Mucosa of stomach (tissue), 1 donor: ENCODE results near the gene ALX3.
A peak's percentile ranks its signal among the peaks of the same experiment; 100 is the strongest.
"Not testable (repeated sequence)": the region's sequence is repeated elsewhere in the genome, so short reads cannot be mapped to it uniquely, and the experiment has no call there.

Experiments
- H3K27me3 ChIP-seq: one replicate; pipeline ENCODE4 v1.7.0; 2013; ENCODE audit warnings: mild to moderate bottlenecking, low read length; ENCODE audit not compliant: control insufficient read depth, insufficient read depth
- H3K36me3 ChIP-seq: one replicate; pipeline ENCODE4 v1.7.0; 2013; ENCODE audit warnings: low read length; ENCODE audit not compliant: control insufficient read depth, insufficient read depth
- H3K4me1 ChIP-seq: one replicate; pipeline ENCODE4 v1.7.0; 2013; ENCODE audit warnings: mild to moderate bottlenecking, low read length; ENCODE audit not compliant: control insufficient read depth, insufficient read depth
- H3K4me3 ChIP-seq: one replicate; pipeline ENCODE4 v1.7.0; 2013; ENCODE audit warnings: low read length
- H3K9ac ChIP-seq: one replicate; pipeline ENCODE4 v1.7.0; 2013; ENCODE audit warnings: mild to moderate bottlenecking, low read length, moderate library complexity
- H3K9me3 ChIP-seq: one replicate; pipeline ENCODE4 v1.7.0; 2013; ENCODE audit warnings: mild to moderate bottlenecking, low read length, moderate library complexity; ENCODE audit not compliant: control insufficient read depth
- donor health status: Pancreatic carcinoma.

The ALX3 gene

GRCh38 chr1:110086961-110087360 is 16.5 kb upstream of the ALX3 start:
- Histone ChIP-seq H3K9ac (no peak overlapping the region), H3K4me3 (no peak overlapping the region), H3K9me3 (no peaks in the 10 kb centered on the region), H3K36me3 (no peaks in the 10 kb centered on the region), H3K4me1 (peaks cover 10% of the 10 kb centered on the region), H3K27me3 (peaks cover 41% of the 10 kb centered on the region)

- no peak overlapping the region for H3K9ac ChIP-seq
- peaks cover 10% of the 10 kb centered on the region for H3K4me1 ChIP-seq
- H3K4me3 ChIP-seq: no peak overlapping the region
- H3K9me3 ChIP-seq: no peaks in the 10 kb centered on the region
- H3K36me3 ChIP-seq: no peaks in the 10 kb centered on the region
- H3K27me3 ChIP-seq: peaks cover 41% of the 10 kb centered on the region
Observed at GRCh38 chr1:110085671-110086070, 15.2 kb upstream of the ALX3 start.

DNA sequence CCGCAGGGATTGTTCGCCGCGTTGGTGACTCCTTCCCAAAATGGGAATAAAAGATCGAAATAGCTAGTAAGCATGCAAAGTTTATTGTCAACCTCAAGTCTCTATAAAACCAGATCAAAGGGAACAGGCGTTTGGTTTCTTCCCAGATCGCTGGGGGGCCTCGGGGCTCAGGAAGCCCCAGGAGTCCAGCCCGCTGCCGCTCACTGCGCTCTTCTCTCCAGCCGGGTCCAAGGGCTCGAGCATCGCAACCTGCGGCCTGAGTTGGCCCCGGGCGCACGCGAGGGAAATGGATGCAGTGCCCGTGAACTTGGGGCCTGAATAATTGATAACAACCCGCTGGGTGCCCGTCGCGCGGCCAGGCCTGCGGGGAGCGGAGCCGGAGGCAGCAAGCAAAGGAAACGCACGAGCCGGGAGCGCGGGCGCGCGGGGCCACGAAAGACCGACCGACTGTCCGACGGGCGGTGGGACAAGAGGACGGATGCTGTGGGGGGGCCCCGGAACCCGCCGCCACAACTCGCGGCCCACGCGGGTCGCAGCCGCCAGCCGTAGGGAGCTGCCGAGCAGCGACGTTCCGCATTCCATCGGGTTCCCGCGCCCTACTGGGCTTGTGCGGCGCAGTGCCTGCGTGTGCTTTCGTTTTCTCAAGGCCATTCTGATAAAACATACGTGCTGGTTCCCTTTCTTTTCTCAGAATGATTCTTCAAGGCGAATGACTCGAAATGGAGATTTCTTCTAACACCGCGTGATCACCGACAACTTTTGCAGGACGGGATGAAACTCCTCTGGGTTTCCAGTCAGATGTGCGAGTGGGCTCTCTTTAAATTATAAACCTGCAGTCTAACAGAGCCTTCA is 14.0 kb upstream of the ALX3 start:
- H3K4me1 ChIP-seq: peaks cover 10% of the 10 kb centered on the region
- peak overlapping the region; percentile 70 for H3K4me3 ChIP-seq
- no peaks in the 10 kb centered on the region for H3K9me3 ChIP-seq
- H3K9ac ChIP-seq: peak overlapping the region; percentile 65
- H3K27me3 ChIP-seq: peaks cover 41% of the 10 kb centered on the region
- H3K36me3 ChIP-seq: no peaks in the 10 kb centered on the region

DNA sequence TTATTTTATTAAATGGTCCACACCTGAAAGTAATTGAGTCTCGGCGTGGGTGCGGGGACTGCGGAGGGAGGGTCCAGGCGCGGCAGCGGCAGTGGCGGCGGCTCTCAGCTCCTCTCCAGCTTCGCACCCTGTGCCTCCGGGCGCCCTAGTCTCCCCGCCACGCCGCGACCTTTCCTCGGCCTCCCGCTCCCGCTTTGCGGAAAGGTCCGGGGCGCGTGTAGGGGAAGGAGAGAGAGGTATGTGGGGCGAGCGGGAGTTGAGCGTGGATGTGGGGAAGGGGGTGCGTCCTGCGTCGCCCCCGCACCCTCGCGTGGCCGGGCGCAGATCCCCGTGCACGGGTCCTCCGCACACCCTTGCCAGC is 13.4 kb upstream of the ALX3 start:
- Histone ChIP-seq H3K27me3 (peaks cover 41% of the 10 kb centered on the region), H3K9me3 (no peaks in the 10 kb centered on the region), H3K4me3 (peak overlapping the region; percentile 70), H3K4me1 (peaks cover 10% of the 10 kb centered on the region), H3K36me3 (no peaks in the 10 kb centered on the region), H3K9ac (peak overlapping the region; percentile 65)

GRCh38 chr1:110083061-110083865 is 12.8 kb upstream of the ALX3 start:
- Histone ChIP-seq H3K9me3 (no peaks in the 10 kb centered on the region), H3K27me3 (peaks cover 41% of the 10 kb centered on the region), H3K9ac (peak overlapping the region; percentile 65), H3K4me1 (peaks cover 10% of the 10 kb centered on the region), H3K4me3 (peak overlapping the region; percentile 70), H3K36me3 (no peaks in the 10 kb centered on the region)

DNA sequence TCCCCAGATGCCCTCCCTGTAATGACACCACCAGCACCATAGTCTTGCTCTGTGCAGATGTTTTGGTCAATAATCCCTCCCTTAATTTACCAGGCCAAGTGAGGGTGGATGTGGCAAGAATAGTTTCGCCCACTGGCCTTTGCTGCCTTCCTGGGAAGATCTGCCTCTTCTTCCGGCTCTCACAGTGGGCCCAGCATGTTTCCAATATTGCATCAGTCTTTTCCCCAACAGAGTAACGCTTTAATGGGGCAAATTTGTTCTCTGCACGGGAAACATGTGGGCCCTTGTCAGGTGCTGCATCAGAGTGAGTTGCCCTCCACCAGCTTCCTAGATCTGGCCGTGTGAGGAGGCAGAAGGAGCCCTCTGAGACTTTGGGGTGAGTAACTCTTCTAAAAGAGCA is 12.0 kb upstream of the ALX3 start:
- H3K4me1 ChIP-seq: peaks cover 10% of the 10 kb centered on the region
- H3K9me3 ChIP-seq: no peaks in the 10 kb centered on the region
- peaks cover 37% of the 10 kb centered on the region for H3K27me3 ChIP-seq
- H3K4me3 ChIP-seq: no peak overlapping the region
- H3K36me3 ChIP-seq: no peaks in the 10 kb centered on the region
- H3K9ac ChIP-seq: no peak overlapping the region

GRCh38 chr1:110081061-110081460 is 10.6 kb upstream of the ALX3 start:
- Histone ChIP-seq H3K4me3 (no peak overlapping the region), H3K9me3 (no peaks in the 10 kb centered on the region), H3K36me3 (no peaks in the 10 kb centered on the region), H3K27me3 (peaks cover 45% of the 10 kb centered on the region), H3K9ac (no peak overlapping the region), H3K4me1 (peaks cover 10% of the 10 kb centered on the region)

DNA sequence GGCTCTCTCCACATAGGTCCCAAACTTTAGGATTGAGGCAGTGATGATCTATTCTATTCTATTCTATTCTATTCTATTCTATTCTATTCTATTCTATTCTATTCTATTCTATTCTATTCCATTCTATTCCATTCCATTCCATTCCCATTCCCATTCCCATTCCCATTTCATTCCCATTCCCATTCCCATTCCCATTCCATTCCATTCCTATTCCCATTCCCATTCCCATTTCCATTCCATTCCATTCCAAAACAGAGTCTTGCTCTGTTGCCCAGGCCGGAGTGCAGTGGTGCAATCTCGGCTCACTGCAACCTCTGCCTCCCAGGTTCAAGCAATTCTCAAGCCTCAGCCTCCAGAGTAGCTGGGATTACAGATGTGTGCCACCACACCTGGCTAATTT is 9.5 kb upstream of the ALX3 start:
- not testable (repeated sequence) for H3K36me3 ChIP-seq, H3K4me3 ChIP-seq, H3K9me3 ChIP-seq, H3K4me1 ChIP-seq, H3K9ac ChIP-seq
- H3K27me3 ChIP-seq: peaks cover 42% of the 10 kb centered on the region

GRCh38 chr1:110076789-110077500 is 6.5 kb upstream of the ALX3 start:
- H3K9me3 ChIP-seq: no peaks in the 10 kb centered on the region
- H3K36me3 ChIP-seq: no peaks in the 10 kb centered on the region
- H3K9ac ChIP-seq: no peak overlapping the region
- peaks cover 38% of the 10 kb centered on the region for H3K27me3 ChIP-seq
- H3K4me1 ChIP-seq: no peaks in the 10 kb centered on the region
- no peak overlapping the region for H3K4me3 ChIP-seq

DNA sequence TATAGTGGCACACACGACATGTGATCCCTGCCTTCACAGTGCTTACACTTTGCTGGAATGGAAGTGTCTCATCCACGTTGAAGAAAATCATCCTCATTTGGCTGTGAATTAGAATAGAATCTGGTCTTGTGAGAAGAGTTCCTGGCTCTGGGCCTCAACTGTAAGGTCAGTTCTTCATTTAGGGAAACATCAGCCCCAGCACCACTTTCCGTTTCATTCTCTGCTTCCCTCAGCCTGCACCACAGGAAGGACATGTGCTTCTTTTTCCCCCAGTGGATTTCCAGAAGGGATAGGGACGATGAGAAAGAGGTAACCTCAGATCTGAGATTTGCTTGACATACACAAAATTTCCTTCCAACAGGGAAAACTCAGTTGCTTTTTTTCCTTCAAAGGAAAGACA is 3.7 kb upstream of the ALX3 start:
- peaks cover 11% of the 10 kb centered on the region for H3K4me1 ChIP-seq
- no peaks in the 10 kb centered on the region for H3K36me3 ChIP-seq
- H3K27me3 ChIP-seq: peaks cover 64% of the 10 kb centered on the region
- H3K4me3 ChIP-seq: no peak overlapping the region
- H3K9ac ChIP-seq: no peak overlapping the region
- H3K9me3 ChIP-seq: no peaks in the 10 kb centered on the region

GRCh38 chr1:110070282-110070669 is 196 bp downstream of the ALX3 start:
- Histone ChIP-seq H3K4me1 (peaks cover 28% of the 10 kb centered on the region), H3K4me3 (no peak overlapping the region), H3K9me3 (no peaks in the 10 kb centered on the region), H3K9ac (no peak overlapping the region), H3K27me3 (peaks cover 88% of the 10 kb centered on the region), H3K36me3 (no peaks in the 10 kb centered on the region)
